Neural progenitor cell (in vitro differentiated cells): ENCODE data around the gene TBCK.
"Not testable (repeated sequence)": the region's sequence is repeated elsewhere in the genome, so short reads cannot be mapped to it uniquely, and the experiment has no call there.

Experiments
- EZH2phosphoT487 ChIP-seq: fragments of 200-600 bp; sonication (generic); IDR thresholded peaks from 2 replicates; pipeline ENCODE4 v1.6.1; 2017; ENCODE audit warnings: antibody characterized with exemption
- TF ChIP-seq, protein P1 (sequence below): fragments of 200-600 bp; sonication (generic); IDR thresholded peaks from 2 replicates; pipeline ENCODE4 v1.5.1; 2017; ENCODE audit warnings: antibody characterized with exemption, mild to moderate bottlenecking

DNA sequence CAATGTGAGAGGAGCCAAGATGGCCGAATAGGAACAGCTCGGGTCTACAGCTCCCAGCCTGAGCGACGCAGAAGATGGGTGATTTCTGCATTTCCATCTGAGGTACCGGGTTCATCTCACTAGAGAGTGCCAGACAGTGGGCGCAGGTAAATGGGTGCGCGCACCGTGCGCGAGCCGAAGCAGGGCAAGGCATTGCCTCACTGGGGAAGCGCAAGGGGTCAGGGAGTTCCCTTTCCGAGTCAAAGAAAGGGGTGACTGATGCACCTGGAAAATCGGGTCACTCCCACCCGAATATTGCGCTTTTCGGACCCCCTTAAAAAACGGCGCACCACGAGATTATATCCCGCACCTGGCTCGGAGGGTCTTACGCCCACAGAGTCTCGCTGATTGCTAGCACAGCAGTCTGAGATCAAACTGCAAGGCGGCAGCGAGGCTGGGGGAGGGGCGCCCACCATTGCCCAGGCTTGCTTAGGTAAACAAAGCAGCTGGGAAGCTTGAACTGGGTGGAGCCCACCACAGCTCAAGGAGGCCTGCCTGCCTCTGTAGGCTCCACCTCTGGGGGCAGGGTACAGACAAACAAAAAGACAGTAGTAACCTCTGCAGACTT, 196.0 kb downstream of the TBCK start:
- TF ChIP-seq, protein P1, sequence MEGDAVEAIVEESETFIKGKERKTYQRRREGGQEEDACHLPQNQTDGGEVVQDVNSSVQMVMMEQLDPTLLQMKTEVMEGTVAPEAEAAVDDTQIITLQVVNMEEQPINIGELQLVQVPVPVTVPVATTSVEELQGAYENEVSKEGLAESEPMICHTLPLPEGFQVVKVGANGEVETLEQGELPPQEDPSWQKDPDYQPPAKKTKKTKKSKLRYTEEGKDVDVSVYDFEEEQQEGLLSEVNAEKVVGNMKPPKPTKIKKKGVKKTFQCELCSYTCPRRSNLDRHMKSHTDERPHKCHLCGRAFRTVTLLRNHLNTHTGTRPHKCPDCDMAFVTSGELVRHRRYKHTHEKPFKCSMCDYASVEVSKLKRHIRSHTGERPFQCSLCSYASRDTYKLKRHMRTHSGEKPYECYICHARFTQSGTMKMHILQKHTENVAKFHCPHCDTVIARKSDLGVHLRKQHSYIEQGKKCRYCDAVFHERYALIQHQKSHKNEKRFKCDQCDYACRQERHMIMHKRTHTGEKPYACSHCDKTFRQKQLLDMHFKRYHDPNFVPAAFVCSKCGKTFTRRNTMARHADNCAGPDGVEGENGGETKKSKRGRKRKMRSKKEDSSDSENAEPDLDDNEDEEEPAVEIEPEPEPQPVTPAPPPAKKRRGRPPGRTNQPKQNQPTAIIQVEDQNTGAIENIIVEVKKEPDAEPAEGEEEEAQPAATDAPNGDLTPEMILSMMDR = not testable (repeated sequence)
- TF ChIP-seq EZH2phosphoT487 = not testable (repeated sequence)
